ENCODE data around the gene PCDHA1.
"Not testable (repeated sequence)": the region's sequence is repeated elsewhere in the genome, so short reads cannot be mapped to it uniquely, and the experiment has no call there.

PCDHA1 gene

GRCh38 chr5:140828362-140828737 is 42.4 kb downstream of the PCDHA1 start:
- H3K36me3 Mint-ChIP-seq (ENCODE audit: low read depth), result peaks cover 81% of the 10 kb centered on the region
- peaks cover 10% of the 10 kb centered on the region for H3K4me1 Mint-ChIP-seq
- peak overlapping the region; percentile 80 to 96 (median 93) for H3K27ac Mint-ChIP-seq
- H3K9me3 Mint-ChIP-seq, result peaks cover 55% of the 10 kb centered on the region
- TF ChIP-seq CTCF (IDR thresholded peaks at IDR 0.05; ENCODE audit: unreplicated experiment in 3 of 3), result peak; percentile 23 to 40 (median 26)
- H3K4me3 Mint-ChIP-seq, result peak overlapping the region; percentile 86 to 93 (median 91)
- no peaks in the 10 kb centered on the region for H3K27me3 Mint-ChIP-seq (ENCODE audit: low read depth)

DNA sequence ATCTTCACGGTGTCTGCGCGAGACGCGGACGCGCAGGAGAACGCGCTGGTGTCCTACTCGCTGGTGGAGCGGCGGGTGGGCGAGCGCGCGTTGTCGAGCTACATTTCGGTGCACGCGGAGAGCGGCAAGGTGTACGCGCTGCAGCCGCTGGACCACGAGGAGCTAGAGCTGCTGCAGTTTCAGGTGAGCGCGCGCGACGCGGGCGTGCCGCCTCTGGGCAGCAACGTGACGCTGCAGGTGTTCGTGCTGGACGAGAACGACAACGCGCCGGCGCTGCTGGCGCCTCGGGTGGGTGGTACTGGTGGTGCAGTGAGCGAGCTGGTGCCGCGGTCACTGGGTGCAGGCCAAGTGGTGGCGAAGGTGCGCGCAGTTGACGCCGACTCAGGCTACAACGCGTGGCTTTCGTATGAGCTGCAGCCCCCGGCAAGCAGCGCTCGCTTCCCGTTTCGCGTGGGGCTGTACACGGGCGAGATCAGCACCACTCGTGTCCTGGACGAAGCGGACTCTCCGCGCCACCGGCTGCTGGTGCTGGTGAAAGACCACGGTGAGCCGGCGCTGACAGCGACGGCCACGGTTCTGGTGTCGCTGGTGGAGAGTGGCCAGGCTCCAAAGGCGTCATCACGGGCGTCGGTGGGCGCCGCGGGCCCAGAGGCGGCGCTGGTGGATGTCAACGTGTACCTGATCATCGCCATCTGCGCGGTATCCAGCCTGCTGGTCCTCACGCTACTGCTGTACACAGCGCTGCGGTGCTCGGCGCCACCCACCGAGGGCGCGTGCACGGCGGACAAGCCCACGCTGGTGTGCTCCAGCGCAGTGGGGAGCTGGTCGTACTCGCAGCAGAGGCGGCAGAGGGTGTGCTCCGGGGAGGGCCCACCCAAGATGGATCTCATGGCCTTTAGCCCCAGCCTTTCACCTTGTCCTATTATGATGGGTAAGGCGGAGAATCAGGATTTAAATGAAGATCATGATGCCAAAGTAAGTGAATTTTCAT is 43.9 kb downstream of the PCDHA1 start:
- not testable (repeated sequence) for H3K27me3 Mint-ChIP-seq (ENCODE audit: low read depth); H3K4me3 Mint-ChIP-seq; H3K27ac Mint-ChIP-seq
- peaks cover 10% of the 10 kb centered on the region for H3K4me1 Mint-ChIP-seq
- peaks cover 88% of the 10 kb centered on the region for H3K36me3 Mint-ChIP-seq (ENCODE audit: low read depth)
- peaks cover 58% of the 10 kb centered on the region for H3K9me3 Mint-ChIP-seq

DNA sequence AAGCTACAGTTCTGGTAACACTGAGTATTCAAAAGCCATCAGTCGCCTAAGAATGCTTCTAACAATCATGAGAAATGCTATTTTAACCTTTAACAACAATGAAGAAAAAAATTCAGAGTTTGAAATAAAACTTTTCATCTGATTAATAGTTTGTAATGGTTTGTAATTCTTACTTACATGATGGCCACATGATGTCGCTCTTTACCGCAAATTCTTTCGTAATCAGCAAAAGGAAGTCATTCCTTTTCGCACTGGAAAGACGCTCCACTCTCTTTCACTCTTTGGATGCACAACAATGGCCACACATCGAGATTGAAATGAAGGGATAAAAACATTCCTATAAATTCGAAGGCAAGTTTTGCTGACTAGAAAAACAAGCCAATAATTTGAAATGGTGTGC is 48.1 kb downstream of the PCDHA1 start, which contains the start of gene PCDHA7:
PCDHA7 (plus strand) TSS at position 277 of the 400 bp plus-strand sequence; CDS start at position 392, 115 bp downstream.
- H3K9me3 Mint-ChIP-seq, result peaks cover 53% of the 10 kb centered on the region
- H3K27ac Mint-ChIP-seq, result no peak within 1 kb of the TSS
- H3K4me3 Mint-ChIP-seq, result no peak within 1 kb of the TSS
- no peaks in the 10 kb centered on the region for H3K27me3 Mint-ChIP-seq (ENCODE audit: low read depth)
- H3K36me3 Mint-ChIP-seq (ENCODE audit: low read depth), result peaks cover 85% of the 10 kb centered on the region
- no peak for TF ChIP-seq CTCF (IDR thresholded peaks at IDR 0.05; ENCODE audit: unreplicated experiment in 3 of 3)
- no peaks in the 10 kb centered on the region for H3K4me1 Mint-ChIP-seq

GRCh38 chr5:140834439-140835008 is 48.6 kb downstream of the PCDHA1 start:
- not testable (repeated sequence) for H3K27me3 Mint-ChIP-seq (ENCODE audit: low read depth); H3K4me1 Mint-ChIP-seq; H3K4me3 Mint-ChIP-seq; H3K27ac Mint-ChIP-seq
- H3K9me3 Mint-ChIP-seq, result peaks cover 52% of the 10 kb centered on the region
- peaks cover 84% of the 10 kb centered on the region for H3K36me3 Mint-ChIP-seq (ENCODE audit: low read depth)

- no peaks in the 10 kb centered on the region for H3K27me3 Mint-ChIP-seq (ENCODE audit: low read depth)
These were observed 49.9 kb downstream of the PCDHA1 start for GRCh38 chr5:140835622-140836510.

More at GRCh38 chr5:140835622-140836510, 49.9 kb downstream of the PCDHA1 start:
- H3K4me1 Mint-ChIP-seq, result no peaks in the 10 kb centered on the region
- peaks cover 89% of the 10 kb centered on the region for H3K36me3 Mint-ChIP-seq (ENCODE audit: low read depth)
- peaks cover 61% of the 10 kb centered on the region for H3K9me3 Mint-ChIP-seq
- no peak overlapping the region for H3K4me3 Mint-ChIP-seq
- no peak overlapping the region for H3K27ac Mint-ChIP-seq
- TF ChIP-seq CTCF (IDR thresholded peaks at IDR 0.05; ENCODE audit: unreplicated experiment in 3 of 3), result no peak

Data from nephron (organoid).